Stomach (tissue), 9 donors: ENCODE results near the gene NFYB. TPM values are rescaled to one million over a fixed set of nuclear protein-coding genes. Genes with fewer than 3 reads are reported as not detected.
"Not testable (repeated sequence)": the region's sequence is repeated elsewhere in the genome, so short reads cannot be mapped to it uniquely, and the experiment has no call there.

ENCODE experiments used
- DNase-seq, 2 donors: peaks; one replicate each; pipeline versions ENCODE4 v3.0.0 to v3.0.0-alpha.2; 2013 to 2019
- H3K27ac ChIP-seq, 5 donors: fragments of 200-600 bp in 4 of 5; sonication (generic) in 4 of 5; one replicate each; pipeline ENCODE4 v1.5.1; 2013 to 2019; ENCODE audit warnings: mild to moderate bottlenecking in 1 of 5, moderate library complexity in 1 of 5
- H3K27me3 ChIP-seq, 3 donors: fragments of 200-600 bp; sonication (generic); one replicate each; pipeline ENCODE4 v1.5.1; 2017 to 2019; ENCODE audit warnings: mixed run types in 1 of 3
- H3K36me3 ChIP-seq, 4 donors: fragments of 200-600 bp; sonication (generic); 1 replicate in 3 of 4; 2 replicates in 1 of 4; pipeline ENCODE4 v1.5.1; 2016 to 2019
- H3K4me1 ChIP-seq, 4 donors: fragments of 200-600 bp; sonication (generic); one replicate each; pipeline ENCODE4 v1.5.1; 2016 to 2019
- H3K4me3 ChIP-seq, 4 donors: fragments of 200-600 bp; sonication (generic) in 3 of 4; one replicate each; pipeline ENCODE4 v1.5.1; 2016 to 2019; ENCODE audit warnings: mild to moderate bottlenecking in 1 of 4
- H3K9me3 ChIP-seq, 4 donors: fragments of 200-600 bp; sonication (generic); one replicate each; pipeline ENCODE4 v1.5.1; 2016 to 2019
- CTCF ChIP-seq, 7 experiments: fragments of 450-650 bp in 4 of 7; fragments of 200-600 bp in 3 of 7; sonication (generic) in 3 of 7; IDR thresholded peaks; one replicate each; pipeline ENCODE4 v1.5.1; 2016 to 2019; ENCODE audit warnings: antibody characterized with exemption in 7 of 7, control low read depth in 2 of 7, mild to moderate bottlenecking in 1 of 7
- EP300 ChIP-seq: sonication (generic); formaldehyde crosslinking; IDR thresholded peaks from one replicate; pipeline ENCODE4 v1.6.1; 2017; ENCODE audit warnings: antibody characterized with exemption
- POLR2A ChIP-seq, 4 donors: fragments of 450-650 bp; IDR thresholded peaks; one replicate each; pipeline ENCODE4 v1.6.1; 2016; ENCODE audit warnings: antibody characterized with exemption in 4 of 4, control low read depth in 2 of 4, mild to moderate bottlenecking in 1 of 4, moderate library complexity in 1 of 4
- POLR2AphosphoS5 ChIP-seq, 3 donors: sonication (generic); formaldehyde crosslinking; IDR thresholded peaks; one replicate each; pipeline ENCODE4 v1.6.1; 2016; ENCODE audit warnings: antibody characterized with exemption in 3 of 3
- WGBS, 5 donors: extraction: QIAGEN DNeasy Blood & Tissue Kit in 3 of 5; methylation state at CpG; one replicate each; pipeline versions ENCODE4 v1.1.5 to v1.1.7; 2013 to 2018; 5-methylcytosine and 5-hydroxymethylcytosine counted together
- intact Hi-C: fragments of 100-400 bp; cut with DNase I; formaldehyde crosslinking; loops from one replicate; pipeline ENCODE4 v1.15.1; 2023; ENCODE audit warnings: low total_unique reads
- polyA plus RNA-seq, 3 donors: library from polyadenylated mRNA; stranded (reverse); fragments of 200-250 nt; gene quantifications; one replicate each; pipeline ENCODE4 v1.2.3, GENCODE V29; 2013
- total RNA-seq, 5 donors: library from RNA; depleted of rRNA; stranded (reverse); fragments of >200 nt; gene quantifications; one replicate each; pipeline versions ENCODE4 v1.1.0 to v1.2.3, GENCODE V29; 2014 to 2016
- donor health status: healthy with polysubstance abuse.
- donor health status: Bipolar disorder and iron deficiency.
- donor health status: healthy.

NFYB gene
- total and polyA plus RNA-seq, 8 donors = 1.4 to 47.5 (median 20.1) TPM

GRCh38 chr12:104165801-104166200 is 27.8 kb upstream of the NFYB start:
- Histone ChIP-seq H3K36me3 (no peaks in the 10 kb centered on the region), H3K27me3 (no peaks in the 10 kb centered on the region), H3K4me3 (no peak overlapping the region), H3K27ac (no peak overlapping the region), H3K4me1 (no peaks in the 10 kb centered on the region), H3K9me3 (no peaks in the 10 kb centered on the region)
- TF ChIP-seq EP300 (no peak), POLR2A (IDR thresholded peaks at IDR 0.05) (no peak), POLR2AphosphoS5 (IDR thresholded peaks at IDR 0.05) (no peak)
- DNase-seq = no peak
- WGBS, 5 donors = 27 to 71% (median 36%) methylated on average over 2 of the region's 2 CpGs
- intact Hi-C loops = no loop called here

- H3K4me3 ChIP-seq = no peak overlapping the region
- H3K27ac ChIP-seq = no peak overlapping the region
- H3K4me1 ChIP-seq = no peaks in the 10 kb centered on the region
- 39 to 93% (median 41%) methylated on average over 1 of the region's 1 CpG for WGBS, 5 donors
- no peaks in the 10 kb centered on the region for H3K27me3 ChIP-seq
- intact Hi-C loops = no loop called here
- DNase-seq = no peak
- H3K9me3 ChIP-seq = no peaks in the 10 kb centered on the region
- TF ChIP-seq POLR2AphosphoS5 (IDR thresholded peaks at IDR 0.05) = no peak
- no peak for TF ChIP-seq POLR2A (IDR thresholded peaks at IDR 0.05)
- no peak for TF ChIP-seq EP300
- TF ChIP-seq CTCF (IDR thresholded peaks at IDR 0.05) = no peak
- H3K36me3 ChIP-seq = no peaks in the 10 kb centered on the region
These were observed 26.6 kb upstream of the NFYB start for GRCh38 chr12:104164634-104165033.

- TF ChIP-seq POLR2AphosphoS5 (IDR thresholded peaks at IDR 0.05) = no peak
- TF ChIP-seq POLR2A (IDR thresholded peaks at IDR 0.05) = no peak
- TF ChIP-seq EP300 = no peak
- TF ChIP-seq CTCF (IDR thresholded peaks at IDR 0.05) = no peak
- Histone ChIP-seq H3K4me3 (no peak overlapping the region), H3K27me3 (no peaks in the 10 kb centered on the region), H3K36me3 (no peaks in the 10 kb centered on the region), H3K27ac (no peak overlapping the region), H3K4me1 (no peaks in the 10 kb centered on the region), H3K9me3 (no peaks in the 10 kb centered on the region)
- WGBS, 5 donors = 88 to 92% (median 91%) methylated on average over 4 of the region's 4 CpGs
- DNase-seq = no peak
- intact Hi-C loops = no loop called here
These were observed 25.6 kb upstream of the NFYB start for GRCh38 chr12:104163631-104164030.

GRCh38 chr12:104163028-104163427 is 25.0 kb upstream of the NFYB start:
- H3K4me3 ChIP-seq, H3K27ac ChIP-seq, H3K36me3 ChIP-seq, H3K4me1 ChIP-seq, H3K27me3 ChIP-seq, intact Hi-C loops, H3K9me3 ChIP-seq, DNase-seq: not testable (repeated sequence)
- WGBS, 5 donors = 58 to 73% (median 70%) methylated on average over 3 of the region's 3 CpGs

GRCh38 chr12:104155711-104156555 is 17.9 kb upstream of the NFYB start:
- Histone ChIP-seq H3K4me1 (no peaks in the 10 kb centered on the region), H3K27ac (no peak overlapping the region), H3K4me3 (no peak overlapping the region), H3K9me3 (no peaks in the 10 kb centered on the region), H3K36me3 (no peaks in the 10 kb centered on the region), H3K27me3 (no peaks in the 10 kb centered on the region)
- DNase-seq = no peak
- intact Hi-C loops = no loop called here
- TF ChIP-seq CTCF (IDR thresholded peaks at IDR 0.05) = no peak
- no peak for TF ChIP-seq EP300
- no peak for TF ChIP-seq POLR2A (IDR thresholded peaks at IDR 0.05)
- TF ChIP-seq POLR2AphosphoS5 (IDR thresholded peaks at IDR 0.05) = no peak
- WGBS, 5 donors = 90 to 94% (median 91%) methylated on average over 8 of the region's 8 CpGs
